ENCODE data around the gene FER. TPM values are rescaled to one million over a fixed set of nuclear protein-coding genes. Genes with fewer than 3 reads are reported as not detected.
A peak's percentile ranks its signal among the peaks of the same experiment; 100 is the strongest.

The FER gene
- total RNA-seq, 4 donors from 2014 or later = 13.4 to 30.0 (median 19.6) TPM

- 40 to 55% methylated on average over 4 of the region's 4 CpGs for WGBS, 2 donors
- Histone ChIP-seq H3K4me1 (no peaks in the 10 kb centered on the region), H3K27ac (no peak overlapping the region), H3K27me3 (no peaks in the 10 kb centered on the region), H3K36me3 (peaks cover 0 to 5% (median 0%) of the 10 kb centered on the region in 3 donors), H3K4me3 (peak overlapping the region in 1 of 4 donors; percentile 28), H3K9me3 (no peaks in the 10 kb centered on the region)
- no peak for DNase-seq
- intact Hi-C loops (cut with DNase I) = no loop called here
- TF ChIP-seq CTCF (IDR thresholded peaks at IDR 0.05) (no peak), POLR2A (IDR thresholded peaks at IDR 0.05) (no peak)
Observed at GRCh38 chr5:109053995-109054417, 306.3 kb downstream of the FER start.

DNA sequence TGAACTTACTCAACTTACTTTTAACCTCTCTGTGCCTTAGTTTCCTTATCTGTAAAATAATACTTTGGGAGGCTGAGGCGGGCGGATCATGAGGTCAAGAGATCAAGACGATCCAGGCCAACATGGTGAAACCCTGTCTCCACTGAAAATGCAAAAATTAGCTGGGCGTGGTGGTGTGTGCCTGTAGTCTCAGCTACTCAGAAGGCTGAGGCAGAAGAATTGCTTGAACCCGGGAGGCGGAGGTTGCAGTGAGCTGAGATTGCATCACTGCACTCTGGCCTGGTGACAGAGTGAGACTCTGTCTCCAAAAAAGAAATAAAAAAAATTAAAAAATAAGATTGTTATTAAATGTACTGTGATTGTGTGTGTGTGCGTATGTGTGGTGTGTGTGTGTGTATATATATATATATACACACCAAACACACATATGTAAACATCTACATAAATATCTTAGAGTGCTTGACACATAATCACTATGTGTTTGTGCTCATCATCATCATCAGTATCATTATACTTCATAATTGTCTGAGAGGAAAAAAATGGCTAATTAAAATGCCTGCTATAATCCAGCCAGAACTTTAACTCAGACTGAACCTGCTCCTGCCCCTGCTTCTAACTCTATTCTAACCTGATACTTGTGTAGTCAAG, 312.8 kb downstream of the FER start:
- DNase-seq = no peak
- 82% methylated on average over 7 of the region's 7 CpGs for WGBS, 2 donors
- Histone ChIP-seq H3K9me3 (no peaks in the 10 kb centered on the region), H3K4me3 (no peak overlapping the region), H3K27me3 (no peaks in the 10 kb centered on the region), H3K27ac (no peak overlapping the region), H3K36me3 (no peaks in the 10 kb centered on the region), H3K4me1 (no peaks in the 10 kb centered on the region)
- TF ChIP-seq POLR2A (IDR thresholded peaks at IDR 0.05) = no peak
- no peak for TF ChIP-seq CTCF (IDR thresholded peaks at IDR 0.05)
- intact Hi-C loops (cut with DNase I) = no loop called here

- intact Hi-C loops (cut with DNase I) = no loop called here
- WGBS, 2 donors = 59 to 68% methylated on average over 1 of the region's 1 CpG
- H3K9me3 ChIP-seq = no peaks in the 10 kb centered on the region
- no peaks in the 10 kb centered on the region for H3K4me1 ChIP-seq
- no peaks in the 10 kb centered on the region for H3K27me3 ChIP-seq
- no peak for DNase-seq
- H3K27ac ChIP-seq = peak overlapping the region in 1 of 4 donors; percentile 3
- TF ChIP-seq CTCF (IDR thresholded peaks at IDR 0.05) (no peak), POLR2A (IDR thresholded peaks at IDR 0.05) (no peak)
- no peak overlapping the region for H3K4me3 ChIP-seq
- H3K36me3 ChIP-seq = no peaks in the 10 kb centered on the region
Observed at GRCh38 chr5:109062664-109063063, 315.0 kb downstream of the FER start.

DNA sequence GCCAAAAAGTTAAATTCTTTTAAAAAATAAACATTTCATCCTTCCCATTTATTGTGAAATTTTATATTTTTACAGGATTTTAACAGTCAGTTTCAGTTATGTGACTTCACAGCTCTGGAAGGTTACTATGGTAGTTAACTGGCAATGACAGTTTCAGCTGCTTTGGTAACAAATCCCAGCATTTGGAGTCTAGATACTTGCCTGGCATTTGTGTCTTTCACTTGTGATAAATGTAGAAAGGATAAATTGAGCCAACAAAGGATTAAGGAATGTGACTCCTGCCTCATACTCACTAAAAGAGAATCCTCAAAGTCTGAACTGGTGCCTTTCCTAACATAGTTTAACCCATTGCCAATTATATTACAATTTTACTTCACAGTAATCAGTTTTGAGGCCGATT, 315.5 kb downstream of the FER start:
- intact Hi-C loops (cut with DNase I) = no loop called here
- 73 to 89% methylated on average over 1 of the region's 1 CpG for WGBS, 2 donors
- TF ChIP-seq POLR2A (IDR thresholded peaks at IDR 0.05) = no peak
- TF ChIP-seq CTCF (IDR thresholded peaks at IDR 0.05) = no peak
- no peaks in the 10 kb centered on the region for H3K9me3 ChIP-seq
- H3K4me3 ChIP-seq = no peak overlapping the region
- no peaks in the 10 kb centered on the region for H3K36me3 ChIP-seq
- no peaks in the 10 kb centered on the region for H3K27me3 ChIP-seq
- no peaks in the 10 kb centered on the region for H3K4me1 ChIP-seq
- H3K27ac ChIP-seq = no peak overlapping the region
- DNase-seq = no peak

DNA sequence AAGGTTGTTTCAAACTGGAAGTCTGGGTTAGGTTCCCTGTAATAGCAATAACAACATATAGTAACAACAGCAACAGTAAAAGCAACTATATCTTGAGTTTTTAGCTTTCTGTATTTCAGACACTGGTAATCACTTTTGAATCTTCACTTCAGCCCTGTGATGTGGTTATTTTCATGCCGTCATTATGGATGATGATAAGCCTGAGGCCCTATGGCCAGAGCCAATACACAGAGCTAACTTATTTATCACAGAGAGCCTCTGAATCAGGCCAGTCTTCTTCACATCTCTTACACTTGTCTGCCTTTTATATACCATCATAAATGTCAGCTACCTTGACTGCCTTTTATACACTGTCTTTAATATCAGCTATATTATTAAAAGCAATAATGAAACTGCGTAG, 329.0 kb downstream of the FER start:
- Histone ChIP-seq H3K9me3 (no peaks in the 10 kb centered on the region), H3K36me3 (no peaks in the 10 kb centered on the region), H3K27ac (no peak overlapping the region), H3K4me1 (no peaks in the 10 kb centered on the region), H3K4me3 (no peak overlapping the region), H3K27me3 (no peaks in the 10 kb centered on the region)
- no peak for TF ChIP-seq CTCF (IDR thresholded peaks at IDR 0.05)
- no peak for TF ChIP-seq POLR2A (IDR thresholded peaks at IDR 0.05)
- intact Hi-C loops (cut with DNase I) = no loop called here
- no peak for DNase-seq
- 92 to 93% methylated on average over 2 of the region's 2 CpGs for WGBS, 2 donors
